Stimulated activated CD4-positive, alpha-beta T cell treated with anti-CD3 and anti-CD28 coated beads, Interleukin-2, amount 100 ng/mL, for 24 hours (primary cell): Measurements from ENCODE around the gene SCAMP3.
"Not testable (repeated sequence)": the region's sequence is repeated elsewhere in the genome, so short reads cannot be mapped to it uniquely, and the experiment has no call there.

ENCODE experiments used
- DNase-seq, 2 donors: peaks; one replicate each; pipeline ENCODE4 v3.0.0-alpha.2; 2020

Gene SCAMP3

DNA sequence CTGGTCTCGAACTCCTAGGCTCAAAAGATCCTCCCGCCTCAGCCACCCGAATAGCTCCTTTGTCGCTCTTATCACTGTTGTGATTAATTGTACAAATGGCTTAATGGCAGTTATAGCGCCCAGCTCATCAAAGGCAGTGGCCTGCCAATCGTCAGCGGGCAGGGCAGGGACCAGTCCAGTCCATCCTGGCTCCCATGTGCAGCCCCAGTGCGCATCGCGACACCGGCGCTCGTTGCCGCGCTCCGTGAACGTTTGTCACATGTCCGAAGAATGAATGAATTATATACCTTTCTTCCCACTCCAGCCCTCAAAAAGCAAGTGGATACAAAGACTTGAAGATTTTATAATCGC, 35.3 kb downstream of the SCAMP3 start:
- peak in 1 of 2 donors; percentile 65 for DNase-seq

DNA sequence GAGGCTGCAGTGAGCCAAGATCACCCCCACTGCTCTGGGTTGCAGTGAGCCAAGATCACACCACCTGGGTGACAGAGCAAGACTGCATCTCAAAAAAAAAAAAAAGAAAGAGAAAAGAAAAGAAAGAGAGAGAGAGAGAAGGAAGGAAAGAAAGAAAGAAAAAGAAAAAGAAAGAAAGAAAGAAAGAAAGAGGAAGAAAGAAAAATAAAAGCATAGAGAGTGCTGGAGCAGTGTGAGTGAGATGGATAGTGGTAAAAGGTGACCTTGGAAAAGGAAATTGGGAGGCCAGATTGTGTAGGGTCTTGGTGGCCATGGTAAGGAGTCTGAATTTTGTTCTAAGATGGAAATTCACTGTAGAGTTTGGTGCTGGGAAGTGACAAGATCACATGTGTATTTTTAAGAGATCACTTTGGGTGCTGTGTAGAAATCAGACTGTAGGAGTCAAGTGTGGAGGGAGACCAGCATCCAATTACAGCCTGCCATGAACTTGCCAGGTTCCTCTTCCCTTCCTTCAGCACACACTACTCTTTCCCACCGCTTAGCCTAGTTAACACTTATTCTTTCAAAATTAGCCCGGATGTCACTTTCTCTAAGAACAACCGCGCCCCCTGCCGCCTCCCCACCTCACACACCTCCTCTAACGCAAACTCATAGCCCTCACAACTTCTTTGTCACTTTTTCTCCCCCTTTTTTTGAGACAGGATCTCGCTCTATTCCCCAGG, 35.8 kb downstream of the SCAMP3 start:
- DNase-seq = peak; percentile 81 to 83

DNA sequence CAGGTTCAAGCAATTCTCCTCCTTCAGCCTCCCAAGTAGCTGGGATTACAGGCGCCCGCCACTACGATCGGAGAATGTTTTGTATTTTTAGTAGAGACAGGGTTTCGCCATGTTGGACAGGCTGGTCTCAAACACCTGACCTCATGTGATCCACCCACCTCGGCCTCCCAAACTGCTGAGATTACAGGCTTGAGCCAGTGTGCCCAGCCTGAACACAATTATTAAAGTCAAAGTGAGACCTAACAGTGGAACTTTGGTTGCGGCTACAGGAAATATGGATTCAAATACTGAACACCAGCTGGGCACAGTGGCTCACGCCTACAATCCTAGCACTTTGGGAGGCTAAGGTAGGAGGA, 36.8 kb downstream of the SCAMP3 start:
- DNase-seq = not testable (repeated sequence)

DNA sequence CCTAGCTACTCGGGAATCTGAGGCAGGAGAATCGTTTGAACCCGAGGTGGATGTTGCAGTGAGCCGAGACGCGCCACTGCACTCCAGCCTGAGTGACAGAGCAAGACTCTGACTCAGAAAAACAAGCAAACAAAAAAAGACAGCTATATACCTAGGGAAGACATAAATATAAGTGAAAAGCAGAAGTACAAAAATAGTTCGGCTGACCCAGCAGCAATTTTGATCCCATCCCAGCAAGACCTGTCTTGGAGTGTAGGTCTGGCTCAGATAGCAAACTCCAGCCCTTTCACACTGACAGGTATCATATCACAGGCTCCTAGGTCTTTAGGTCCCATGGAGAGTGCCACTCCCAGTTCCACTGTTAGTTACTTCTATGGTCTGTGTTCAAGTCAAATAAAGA, 39.1 kb downstream of the SCAMP3 start:
- no peak for DNase-seq

DNA sequence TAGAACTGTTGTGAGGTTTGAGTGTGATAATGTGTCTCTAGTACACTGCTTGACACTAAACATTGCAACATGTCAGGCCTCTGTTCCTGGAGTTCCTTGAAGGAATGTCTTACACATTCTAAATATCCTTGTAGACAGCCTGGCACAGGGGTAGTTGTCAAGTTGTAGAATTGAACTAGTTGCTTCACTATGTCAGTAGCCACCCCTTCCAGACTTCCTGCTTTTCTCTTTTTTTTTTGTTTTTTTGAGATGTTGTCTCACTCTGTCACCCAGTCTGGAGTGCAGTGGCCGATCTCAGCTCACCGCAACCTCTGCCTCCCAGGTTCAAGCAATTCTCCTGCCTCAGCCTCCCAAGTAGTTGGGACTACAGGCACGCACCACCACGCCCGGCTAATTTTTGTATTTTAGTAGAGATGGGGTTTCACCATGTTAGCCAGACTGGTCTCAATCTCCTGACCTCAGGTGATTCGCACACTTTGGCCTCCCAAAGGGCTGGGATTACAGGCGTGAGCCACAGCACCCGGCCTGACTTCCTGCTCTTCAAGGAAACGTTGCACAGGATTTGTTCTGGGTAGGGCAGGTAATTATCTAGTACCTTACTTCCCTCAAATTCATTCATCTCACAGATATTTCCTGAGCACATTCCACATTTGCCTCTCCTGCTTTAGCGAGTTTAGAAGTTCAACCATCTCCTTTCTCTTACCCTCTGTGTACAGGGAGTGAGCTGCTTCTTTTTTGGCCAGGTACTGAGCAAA, 41.8 kb downstream of the SCAMP3 start:
- DNase-seq = not testable (repeated sequence)

DNA sequence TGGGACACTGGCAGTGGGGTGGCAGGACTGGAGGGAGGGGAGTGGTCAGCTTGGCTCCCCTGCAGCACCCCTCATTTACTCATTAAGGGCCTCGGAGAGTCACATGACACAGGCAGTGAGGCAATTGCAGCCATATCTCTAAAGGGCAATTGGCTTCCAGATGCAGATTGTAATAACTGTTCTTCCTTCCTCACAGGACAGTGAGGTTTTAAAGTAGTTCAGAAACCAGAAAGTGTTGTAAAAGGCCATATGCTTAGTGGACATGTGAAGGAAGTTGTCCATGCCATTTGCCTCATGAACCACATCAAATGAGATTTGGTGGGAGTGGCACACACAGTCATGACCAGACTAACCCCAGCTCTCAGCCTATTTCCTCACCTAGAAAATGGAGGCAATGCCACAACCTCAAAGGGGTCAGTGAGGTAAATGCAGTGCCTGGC, 42.5 kb downstream of the SCAMP3 start:
- DNase-seq = no peak

DNA sequence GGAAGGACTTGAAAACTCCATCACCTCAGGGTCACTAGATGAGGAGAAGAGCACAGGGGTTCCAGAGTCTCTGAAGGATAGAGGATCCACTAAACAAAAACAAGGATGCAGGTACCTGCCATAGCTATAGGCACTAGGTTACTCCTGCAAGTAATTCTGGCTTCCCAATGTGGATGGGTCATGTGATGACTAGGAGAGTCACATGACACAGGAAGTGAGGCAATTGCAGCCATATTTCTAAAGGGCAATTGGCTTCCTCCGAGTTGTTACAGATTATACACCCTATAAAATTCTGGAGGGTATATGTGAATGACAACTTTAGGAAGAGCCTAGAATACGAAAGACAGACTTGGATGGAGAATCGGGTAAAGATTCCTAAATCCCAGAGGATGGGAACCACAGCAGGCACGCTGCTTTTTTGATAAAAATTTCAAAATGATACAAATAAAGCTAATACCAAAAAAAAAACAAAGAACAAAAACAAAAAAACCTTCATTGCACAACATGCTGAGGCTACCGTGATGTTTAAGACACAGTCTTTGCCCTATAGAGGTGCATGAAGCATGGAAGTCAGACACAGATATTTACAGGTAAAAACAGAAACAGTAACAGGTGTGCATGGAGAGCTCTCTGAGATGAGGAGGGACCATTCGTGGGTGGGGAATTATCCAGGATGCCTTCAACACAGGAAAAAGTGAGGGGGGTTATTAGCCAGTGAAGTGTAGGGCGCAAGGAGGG, 43.1 kb downstream of the SCAMP3 start:
- no peak for DNase-seq

DNA sequence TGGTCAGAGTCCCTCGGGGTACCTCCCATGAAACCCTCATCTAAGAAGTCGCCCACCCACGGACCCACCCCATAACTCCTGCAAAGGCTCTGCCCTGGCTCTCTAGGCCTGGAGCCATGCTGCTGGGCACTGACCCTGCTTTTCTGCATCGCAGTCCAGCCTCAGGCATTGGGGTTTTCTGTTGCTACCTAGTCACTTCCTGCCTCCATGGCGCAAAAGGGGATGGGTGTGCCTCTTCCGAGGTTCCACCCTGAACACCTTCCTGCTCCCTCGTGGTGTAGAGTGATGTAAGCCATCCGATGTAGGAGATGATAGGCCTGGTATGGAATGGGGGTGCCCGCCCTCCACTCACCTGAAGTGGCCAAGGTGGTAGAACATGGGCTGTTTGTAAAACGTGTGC, 47.5 kb downstream of the SCAMP3 start:
- not testable (repeated sequence) for DNase-seq

DNA sequence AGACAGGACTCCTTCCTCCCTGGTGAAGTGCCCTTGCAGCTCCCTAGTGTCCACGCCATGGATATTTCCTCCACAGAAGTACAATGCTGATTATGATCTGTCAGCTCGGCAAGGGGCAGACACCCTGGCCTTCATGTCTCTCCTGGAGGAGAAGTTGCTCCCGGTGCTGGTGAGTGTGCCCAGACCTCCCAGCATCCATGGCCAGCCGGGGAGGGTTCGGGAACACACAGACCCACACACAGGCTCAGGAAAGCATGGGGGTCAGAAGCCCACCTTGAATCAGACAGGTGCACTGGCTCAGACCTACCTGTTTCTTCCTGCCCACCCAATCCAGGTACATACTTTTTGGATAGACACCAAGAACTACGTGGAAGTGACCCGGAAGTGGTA, 50.1 kb downstream of the SCAMP3 start:
- DNase-seq = not testable (repeated sequence)

DNA sequence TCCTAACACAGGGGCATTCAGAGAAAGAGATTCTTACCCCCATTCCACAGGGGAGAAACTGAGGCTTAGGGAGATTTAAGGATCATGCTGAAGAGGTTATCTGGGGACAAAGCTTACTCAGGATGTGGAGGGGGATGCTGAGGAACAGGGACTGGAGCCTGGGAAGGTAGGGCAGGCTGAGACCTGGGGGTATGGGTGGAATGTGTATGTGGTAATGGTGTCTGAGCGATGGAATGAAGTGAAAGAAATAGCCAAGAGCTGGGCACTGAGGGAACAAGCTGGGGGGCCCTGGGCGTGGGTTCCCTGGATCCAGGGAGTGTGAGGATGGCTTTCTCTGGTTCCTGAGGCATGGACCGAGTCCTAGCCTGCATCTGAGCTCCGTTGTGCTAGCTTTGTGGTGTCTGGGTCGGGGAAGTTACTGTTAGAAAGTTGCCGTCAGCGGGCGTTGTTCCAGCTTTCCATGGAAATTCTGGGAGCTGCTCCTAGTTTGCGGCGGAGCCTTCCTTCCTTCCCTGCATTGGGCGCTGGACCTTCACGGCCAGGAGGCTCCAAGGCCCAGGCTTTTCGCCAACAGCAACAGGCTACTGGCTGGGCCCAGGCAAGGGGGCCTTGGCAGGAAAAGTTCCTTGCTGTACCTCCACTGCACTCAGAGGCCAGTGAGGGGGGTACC, 50.6 kb downstream of the SCAMP3 start:
- DNase-seq = not testable (repeated sequence)

DNA sequence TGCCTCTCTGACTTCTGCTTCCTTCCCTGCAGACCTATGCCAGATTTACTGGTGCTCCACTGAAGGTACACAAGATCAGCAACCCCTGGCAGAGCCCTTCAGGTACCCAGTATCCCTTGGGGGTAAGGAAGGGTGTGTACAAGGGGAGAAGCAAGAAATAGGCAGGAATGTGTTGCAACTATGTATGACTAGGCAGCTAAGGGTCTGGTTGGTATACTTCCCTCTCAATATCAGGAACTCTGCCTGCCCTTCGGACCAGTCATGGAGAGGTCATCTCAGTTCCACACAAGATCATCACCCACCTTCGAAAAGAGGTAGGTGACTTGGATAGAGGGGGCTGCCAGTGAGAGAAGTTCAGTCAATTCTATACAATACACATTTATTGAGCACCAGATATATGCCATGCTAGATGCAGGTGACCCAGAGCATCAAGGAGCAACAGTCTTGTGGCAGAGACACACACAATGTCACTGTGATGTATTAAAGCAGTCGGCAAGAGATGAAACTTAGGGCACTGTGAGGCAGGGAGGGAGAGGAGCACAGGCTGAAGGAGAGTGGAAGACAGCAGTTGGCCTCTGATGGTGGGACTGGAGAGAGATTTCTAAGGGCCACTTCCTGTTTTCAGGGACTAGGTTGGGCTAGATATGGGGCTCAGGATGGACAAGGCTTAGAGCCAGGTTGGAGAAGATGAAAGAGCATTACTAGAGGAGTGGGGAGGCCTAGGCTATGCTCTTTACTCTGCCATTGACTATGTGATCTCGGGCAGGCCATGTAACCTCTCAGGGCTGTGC, 51.7 kb downstream of the SCAMP3 start:
- no peak for DNase-seq

DNA sequence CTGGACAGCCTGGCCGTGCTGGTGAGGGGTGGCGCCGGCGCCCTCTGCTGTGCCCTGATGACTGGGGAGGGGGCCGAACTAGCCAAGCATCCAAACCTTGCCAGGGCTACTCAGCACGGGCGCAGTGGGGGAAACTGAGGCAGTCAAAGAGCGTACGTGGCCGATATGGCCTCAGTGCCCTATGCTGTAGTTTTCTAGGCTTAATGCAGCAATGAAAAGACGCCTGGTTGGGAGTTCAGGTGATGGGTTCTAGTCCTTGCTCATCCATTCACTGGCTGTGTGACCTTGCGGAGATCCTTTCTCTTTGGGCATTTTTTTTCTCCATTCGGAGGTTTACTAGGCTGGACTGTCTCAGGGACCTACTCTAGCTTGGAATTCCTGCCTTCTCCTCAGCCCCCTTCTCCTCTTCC, 52.8 kb downstream of the SCAMP3 start:
- no peak for DNase-seq

DNA sequence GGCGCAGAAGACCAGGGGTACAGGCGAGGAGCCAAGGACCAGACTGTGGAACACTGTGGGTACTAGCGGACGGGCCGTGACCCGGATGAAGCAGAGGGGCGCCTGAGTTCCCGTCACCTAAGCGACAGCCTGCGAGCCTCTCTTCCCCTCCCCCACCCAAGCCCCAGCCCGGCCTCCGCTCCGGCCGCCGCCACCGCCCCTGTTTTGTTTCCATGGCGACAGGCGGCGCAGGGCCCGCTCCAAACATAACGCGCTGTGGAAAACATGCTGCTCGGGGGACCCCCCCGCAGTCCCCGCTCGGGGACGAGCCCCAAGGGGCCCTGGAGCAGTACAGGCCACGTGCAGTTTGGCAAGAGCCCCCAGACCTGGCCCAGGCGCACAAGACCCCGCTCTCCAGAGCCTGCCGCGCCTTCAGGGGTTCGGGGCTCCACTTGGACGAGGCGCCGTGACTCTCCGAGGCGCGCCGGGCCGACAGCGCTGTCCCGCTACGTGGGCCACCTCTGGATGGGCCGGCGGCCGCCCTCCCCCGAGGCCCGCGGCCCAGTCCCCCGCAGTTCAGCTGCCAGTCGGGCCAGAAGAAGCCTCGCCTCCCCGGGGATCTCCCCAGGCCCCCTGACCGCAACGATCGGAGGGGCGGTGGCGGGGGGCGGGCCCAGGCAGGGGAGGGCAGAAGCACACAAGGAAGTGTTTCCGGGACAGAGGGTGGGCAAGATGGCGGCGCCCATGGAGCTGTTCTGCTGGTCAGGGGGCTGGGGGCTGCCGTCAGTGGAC, 53.4 kb downstream of the SCAMP3 start, which contains the start of gene MTX1:
TSS of gene MTX1 (plus strand) at position 155 of the 771 bp plus-strand sequence. CDS start at position 265, 110 bp downstream.
- peak; percentile 88 for DNase-seq

DNA sequence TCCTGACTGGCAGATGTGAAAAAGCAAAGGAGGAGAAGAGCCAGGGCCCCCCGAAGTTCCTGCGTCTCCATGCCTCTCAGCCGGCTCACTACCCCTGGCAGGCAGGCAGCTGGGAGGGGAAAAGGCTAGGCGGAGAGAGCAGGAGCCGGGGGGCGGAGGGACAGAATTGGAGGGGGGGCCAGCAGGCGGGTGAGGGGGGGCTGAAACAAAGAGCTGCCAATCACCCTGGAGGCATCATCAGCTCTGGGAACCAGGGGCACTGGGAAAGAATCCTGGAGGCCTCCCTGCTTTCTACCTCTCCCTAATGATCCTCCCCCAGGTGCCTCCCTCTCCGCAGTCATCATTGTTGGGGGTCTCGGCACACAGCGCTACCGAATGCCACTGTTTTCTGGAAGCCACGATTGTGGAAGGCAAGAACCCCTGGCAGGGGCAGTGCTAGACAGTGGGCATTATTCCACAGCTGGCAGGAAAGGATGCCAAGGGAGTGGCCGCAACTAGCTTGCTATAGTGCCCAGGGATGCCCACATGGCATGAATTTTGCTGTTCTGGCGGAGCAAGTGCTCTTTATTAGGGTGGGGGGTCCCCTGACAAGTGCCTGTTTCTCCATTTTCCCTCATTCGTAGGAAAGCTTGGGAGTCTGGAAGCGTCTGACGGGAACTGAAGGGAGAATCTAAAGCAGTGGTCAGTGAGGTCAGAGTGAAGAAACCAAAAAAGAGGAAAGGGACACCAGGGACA, 54.2 kb downstream of the SCAMP3 start, which contains the start of gene THBS3:
TSS of gene THBS3 (minus strand) at position 92 of the 735 bp plus-strand sequence. CDS start at position 71, 21 bp downstream.
- DNase-seq = no peak

DNA sequence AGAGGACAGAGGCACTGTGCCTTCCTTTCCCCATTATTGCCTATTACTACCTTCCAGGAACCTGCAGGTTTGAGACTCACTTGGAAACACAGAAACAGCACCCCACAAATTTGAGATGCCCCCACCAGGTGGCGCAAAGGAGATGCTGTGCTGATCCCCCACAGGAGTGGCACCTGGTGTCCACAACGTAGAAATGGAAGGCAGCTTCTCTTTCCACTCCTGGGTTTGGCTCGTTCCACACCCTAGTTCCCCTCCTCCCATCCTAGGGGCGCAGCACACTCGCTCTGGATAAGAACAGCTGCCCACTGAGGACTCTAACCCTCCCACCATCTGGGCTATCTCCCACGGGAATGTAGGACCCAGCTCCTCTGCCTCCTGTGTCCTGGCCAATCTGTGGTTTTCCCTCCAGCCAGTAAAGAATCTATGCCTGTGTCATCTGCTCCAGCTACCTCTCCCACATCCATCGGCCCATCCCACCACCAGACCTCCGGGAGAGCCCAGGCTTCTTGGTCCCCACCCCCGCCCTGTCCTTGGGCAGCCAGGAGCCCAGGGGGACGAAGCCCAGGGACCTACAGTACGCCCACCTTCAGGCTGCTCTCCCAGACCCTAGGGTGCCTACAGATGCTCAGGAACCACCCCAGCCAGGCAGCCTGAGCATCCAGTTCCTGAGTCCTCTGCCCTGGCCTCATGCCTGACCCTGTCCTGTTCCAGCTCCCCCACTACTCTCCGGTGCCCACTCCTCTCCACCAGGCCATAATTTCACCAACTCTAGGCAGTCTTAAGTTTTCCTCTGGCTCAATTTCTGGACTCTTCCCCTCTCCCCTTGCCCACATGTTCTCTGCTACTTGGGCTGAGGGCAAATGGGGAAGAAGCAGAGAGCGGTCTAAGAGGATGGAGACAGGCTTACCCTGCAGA, 55.0 kb downstream of the SCAMP3 start:
- DNase-seq = peak; percentile 95
